ENCODE measurements around the gene CLCF1.
"Not testable (repeated sequence)": the region's sequence is repeated elsewhere in the genome, so short reads cannot be mapped to it uniquely, and the experiment has no call there.

Gene CLCF1

DNA sequence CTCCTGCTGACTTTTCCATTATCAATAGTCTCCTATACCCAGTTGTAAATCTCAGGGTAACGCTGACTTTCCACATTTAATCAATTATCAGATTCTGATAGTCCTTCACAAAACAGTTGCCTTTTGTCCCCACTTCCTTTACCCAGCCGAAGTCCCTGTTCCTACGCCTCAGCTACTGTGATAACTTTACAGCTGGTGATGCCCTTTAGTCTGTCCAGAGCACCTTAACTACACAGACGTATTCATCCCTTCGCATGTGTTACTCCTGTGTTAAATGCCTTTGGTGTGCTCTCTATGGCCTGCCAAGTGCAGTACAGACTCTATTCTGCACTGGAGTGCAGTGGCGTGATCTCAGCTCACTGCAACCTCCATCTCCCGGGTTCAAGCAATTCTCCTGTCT, 49.9 kb downstream of the CLCF1 start:
- TF ChIP-seq JUND (IDR thresholded peaks at IDR 0.05; ENCODE audit: low read depth) = no peak
- in situ Hi-C loops (cut with HindIII; ENCODE audit: low pct_unique_long_range_greater_than_20kb, low sequenced_read_pairs) = no loop called here
- DNase-seq (ENCODE audit: low read depth in 1 of 2, low spot score in 1 of 2) = no peak

DNA sequence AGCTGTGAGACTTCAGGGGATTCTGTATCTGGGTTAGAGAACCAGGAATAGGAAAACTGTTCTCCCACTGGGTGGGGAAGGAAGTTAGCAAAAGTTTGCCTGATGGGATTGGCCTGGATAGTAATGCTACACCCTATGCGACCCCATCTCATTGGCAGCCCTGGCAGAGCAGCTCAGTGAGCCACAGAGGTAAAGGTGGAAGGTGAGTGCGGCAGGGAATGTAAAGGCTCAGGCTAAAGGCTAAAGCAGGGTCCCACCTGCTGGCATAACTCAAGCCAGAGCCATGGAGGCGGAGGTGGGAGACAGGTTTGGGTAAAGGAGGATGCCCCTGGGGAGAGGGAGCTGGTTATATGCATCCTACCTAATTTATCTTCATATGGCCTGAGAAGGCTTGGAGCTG, 51.3 kb downstream of the CLCF1 start:
- no peak for TF ChIP-seq JUND (IDR thresholded peaks at IDR 0.05; ENCODE audit: low read depth)
- no peak for DNase-seq (ENCODE audit: low read depth in 1 of 2, low spot score in 1 of 2)
- in situ Hi-C loops (cut with HindIII; ENCODE audit: low pct_unique_long_range_greater_than_20kb, low sequenced_read_pairs) = no loop called here

DNA sequence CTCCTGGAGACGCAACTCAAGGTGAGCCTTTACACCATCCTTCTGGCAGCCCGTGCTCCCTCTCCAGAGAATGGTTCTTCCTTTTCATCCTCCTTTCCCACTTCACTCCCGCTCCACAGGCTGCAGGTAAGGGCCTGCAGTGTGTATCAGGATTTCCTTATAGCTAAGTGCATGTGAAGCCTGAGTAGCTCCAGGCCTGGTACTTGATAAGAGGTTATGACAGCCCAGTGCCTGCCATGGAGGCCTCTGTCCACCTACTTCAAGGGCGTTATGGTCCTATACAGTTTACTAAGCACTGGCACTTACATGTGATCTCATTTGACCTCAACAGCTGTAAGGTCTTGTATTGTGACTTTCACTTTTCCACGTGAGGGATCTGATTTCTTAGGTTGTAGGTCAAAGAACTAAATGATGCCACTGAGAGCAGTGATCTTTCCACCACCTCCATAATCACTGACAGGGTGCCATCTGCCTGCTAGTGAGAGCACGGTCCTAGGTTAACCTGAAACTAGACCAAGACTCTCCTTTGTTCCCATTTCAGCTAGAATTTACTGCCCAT, 52.0 kb downstream of the CLCF1 start:
- in situ Hi-C loops (cut with HindIII; ENCODE audit: low pct_unique_long_range_greater_than_20kb, low sequenced_read_pairs) = no loop called here
- no peak for TF ChIP-seq JUND (IDR thresholded peaks at IDR 0.05; ENCODE audit: low read depth)
- no peak for DNase-seq (ENCODE audit: low read depth in 1 of 2, low spot score in 1 of 2)

DNA sequence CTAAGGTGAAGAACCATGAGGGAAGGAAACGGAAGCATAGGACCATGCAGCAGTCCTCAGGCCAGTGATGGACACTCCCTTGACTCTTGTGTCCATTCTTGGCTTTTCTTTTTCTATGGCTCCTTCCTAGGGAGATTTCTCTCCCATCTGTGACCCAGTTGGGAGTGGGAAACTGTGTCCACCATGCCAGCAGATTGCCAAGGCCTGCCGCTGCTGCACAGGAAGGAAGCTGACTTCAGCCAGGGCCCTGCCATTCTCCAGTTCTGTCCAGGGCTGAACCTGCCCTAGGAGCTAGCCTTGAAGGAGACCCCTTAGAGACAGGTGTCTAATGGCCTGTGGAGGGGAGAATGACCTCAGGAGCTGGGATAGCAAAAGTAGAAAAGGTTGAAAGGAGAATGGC, 52.7 kb downstream of the CLCF1 start:
- in situ Hi-C loops (cut with HindIII; ENCODE audit: low pct_unique_long_range_greater_than_20kb, low sequenced_read_pairs) = no loop called here
- no peak for TF ChIP-seq JUND (IDR thresholded peaks at IDR 0.05; ENCODE audit: low read depth)
- DNase-seq (ENCODE audit: low read depth in 1 of 2, low spot score in 1 of 2) = no peak

DNA sequence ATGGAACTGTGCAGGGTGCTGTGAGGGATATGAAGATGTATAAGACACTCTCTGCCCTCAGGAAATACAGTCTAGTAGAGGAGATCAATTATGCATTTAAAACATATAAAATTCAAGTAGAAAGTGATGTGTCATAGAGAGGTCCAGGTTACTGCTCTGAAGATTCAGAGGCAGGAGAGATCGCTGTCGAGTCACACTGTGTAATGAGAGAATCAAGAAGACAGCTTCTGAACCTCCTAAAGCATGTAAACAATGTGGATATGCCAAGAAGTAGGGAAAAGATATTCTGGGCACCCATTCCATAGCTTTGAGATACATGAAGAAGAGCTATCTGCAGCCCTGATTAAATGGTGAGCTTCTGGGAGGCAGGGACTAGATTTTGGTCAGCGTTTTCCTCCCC, 53.4 kb downstream of the CLCF1 start:
- TF ChIP-seq JUND (IDR thresholded peaks at IDR 0.05; ENCODE audit: low read depth) = no peak
- no peak for DNase-seq (ENCODE audit: low read depth in 1 of 2, low spot score in 1 of 2)
- in situ Hi-C loops (cut with HindIII; ENCODE audit: low pct_unique_long_range_greater_than_20kb, low sequenced_read_pairs) = no loop called here

DNA sequence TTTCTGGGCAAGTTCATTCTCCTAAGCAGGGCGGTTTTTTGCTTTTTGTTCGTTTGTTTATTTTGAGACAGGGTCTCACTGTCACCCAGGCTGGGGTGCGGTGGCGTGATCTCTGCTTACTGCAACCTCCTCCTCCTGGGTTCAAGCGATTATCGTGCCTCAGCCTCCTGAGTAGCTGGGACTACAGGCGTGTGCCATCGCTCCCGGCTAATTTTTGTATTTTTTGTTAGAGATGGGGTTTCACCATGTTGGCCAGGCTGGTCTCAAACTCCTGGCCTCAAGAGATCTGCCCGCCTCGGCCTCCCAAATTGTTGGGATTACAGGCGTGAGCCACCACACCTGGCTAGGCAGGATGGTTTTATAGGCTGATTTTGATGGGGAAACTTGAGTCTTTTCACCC, 54.5 kb downstream of the CLCF1 start:
- in situ Hi-C loops (cut with HindIII; ENCODE audit: low pct_unique_long_range_greater_than_20kb, low sequenced_read_pairs) = not testable (repeated sequence)

DNA sequence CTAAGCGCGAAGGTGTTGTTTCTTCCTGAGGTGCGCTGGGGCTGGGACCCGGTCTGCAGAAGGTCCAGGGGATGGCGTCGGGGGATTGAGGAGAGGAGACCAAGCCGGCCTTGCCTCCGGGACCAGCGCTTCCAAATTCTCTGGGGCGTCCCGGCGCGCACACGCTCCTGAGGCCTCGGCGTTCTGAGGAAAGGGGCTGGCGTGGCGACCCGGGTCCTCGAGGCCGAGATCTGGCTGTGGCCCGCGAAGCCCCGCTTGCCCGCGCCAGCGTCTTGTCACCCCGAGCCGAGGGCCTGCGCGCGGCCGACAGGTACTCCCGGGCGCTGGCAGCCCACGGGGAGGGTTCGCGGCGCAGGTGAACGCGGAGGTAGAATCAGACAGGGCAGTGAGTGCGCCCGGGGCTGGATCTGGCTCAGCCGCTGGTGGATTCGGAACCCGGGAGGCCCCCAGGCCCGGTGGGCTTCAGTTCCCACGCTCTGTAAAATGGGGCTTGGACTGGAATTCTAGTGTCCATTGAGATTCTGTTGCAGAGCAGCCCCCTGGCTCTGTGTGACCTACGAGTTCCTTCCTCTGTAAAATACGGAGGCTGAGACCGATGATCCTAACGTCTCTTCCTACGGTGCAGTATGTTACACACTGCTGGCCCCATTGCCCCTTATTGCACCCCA, 55.4 kb downstream of the CLCF1 start:
- peak; percentile 55 to 61 for DNase-seq (ENCODE audit: low read depth in 1 of 2, low spot score in 1 of 2)
- in situ Hi-C loops (cut with HindIII; ENCODE audit: low pct_unique_long_range_greater_than_20kb, low sequenced_read_pairs) = no loop called here
- TF ChIP-seq JUND (IDR thresholded peaks at IDR 0.05; ENCODE audit: low read depth) = no peak

More for the DNA sequence above, 54.5 kb downstream of the CLCF1 start:
- not testable (repeated sequence) for DNase-seq (ENCODE audit: low read depth in 1 of 2, low spot score in 1 of 2)

DNA sequence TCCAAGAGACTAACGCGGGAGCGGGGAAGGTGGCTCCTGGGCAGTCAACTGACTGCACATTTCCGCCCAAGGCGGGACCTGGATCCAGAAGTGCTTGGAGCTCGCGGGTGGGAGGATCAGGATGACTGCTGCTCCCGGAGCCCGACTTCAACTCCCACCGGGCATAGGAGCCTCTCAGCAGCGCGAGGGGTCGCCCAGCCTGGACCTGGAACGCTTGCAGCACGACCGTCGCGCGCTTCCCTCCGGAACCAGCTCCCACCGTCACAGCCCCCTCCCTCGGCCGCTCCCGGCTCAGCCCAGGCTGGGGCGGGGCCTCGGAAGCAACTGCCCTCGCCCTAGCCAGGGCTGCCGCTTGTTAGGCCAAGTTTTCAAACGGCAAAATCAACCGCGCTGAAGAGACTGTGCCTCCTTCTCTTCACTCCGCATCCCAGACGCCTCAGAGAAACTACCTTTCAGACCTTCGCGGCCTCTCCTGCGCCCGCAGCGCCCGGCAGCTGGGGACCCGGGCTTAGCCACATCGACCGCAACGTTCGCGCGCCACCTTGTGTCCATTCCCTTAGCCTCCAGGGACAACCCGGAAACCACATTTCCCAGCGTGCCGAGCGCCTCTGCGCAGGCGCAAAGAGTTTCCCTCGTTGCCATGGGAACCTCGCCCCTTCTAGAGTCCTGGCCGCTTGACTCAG, 56.1 kb downstream of the CLCF1 start:
- peak; percentile 97 to 98 for DNase-seq (ENCODE audit: low read depth in 1 of 2, low spot score in 1 of 2)
- TF ChIP-seq JUND (IDR thresholded peaks at IDR 0.05; ENCODE audit: low read depth) = no peak
- in situ Hi-C loops (cut with HindIII; ENCODE audit: low pct_unique_long_range_greater_than_20kb, low sequenced_read_pairs) = no loop called here

DNA sequence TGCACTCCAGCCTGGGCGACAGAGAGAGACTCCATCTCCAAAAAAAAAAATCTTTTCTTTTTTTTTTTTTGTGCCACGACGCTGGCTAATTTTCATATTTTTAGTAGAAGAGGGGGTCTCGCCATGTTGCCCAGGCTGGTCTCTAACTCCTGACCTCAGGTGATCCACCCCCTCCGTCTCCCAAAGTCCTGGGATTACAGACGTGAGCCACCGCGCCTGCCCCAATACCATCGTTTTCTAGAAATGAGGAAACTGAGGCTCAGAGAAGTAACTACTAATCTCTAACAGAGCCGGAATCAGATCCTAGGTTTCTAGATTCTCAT, 56.6 kb downstream of the CLCF1 start:
- DNase-seq (ENCODE audit: low read depth in 1 of 2, low spot score in 1 of 2) = no peak
- in situ Hi-C loops (cut with HindIII; ENCODE audit: low pct_unique_long_range_greater_than_20kb, low sequenced_read_pairs) = no loop called here
- no peak for TF ChIP-seq JUND (IDR thresholded peaks at IDR 0.05; ENCODE audit: low read depth)

DNA sequence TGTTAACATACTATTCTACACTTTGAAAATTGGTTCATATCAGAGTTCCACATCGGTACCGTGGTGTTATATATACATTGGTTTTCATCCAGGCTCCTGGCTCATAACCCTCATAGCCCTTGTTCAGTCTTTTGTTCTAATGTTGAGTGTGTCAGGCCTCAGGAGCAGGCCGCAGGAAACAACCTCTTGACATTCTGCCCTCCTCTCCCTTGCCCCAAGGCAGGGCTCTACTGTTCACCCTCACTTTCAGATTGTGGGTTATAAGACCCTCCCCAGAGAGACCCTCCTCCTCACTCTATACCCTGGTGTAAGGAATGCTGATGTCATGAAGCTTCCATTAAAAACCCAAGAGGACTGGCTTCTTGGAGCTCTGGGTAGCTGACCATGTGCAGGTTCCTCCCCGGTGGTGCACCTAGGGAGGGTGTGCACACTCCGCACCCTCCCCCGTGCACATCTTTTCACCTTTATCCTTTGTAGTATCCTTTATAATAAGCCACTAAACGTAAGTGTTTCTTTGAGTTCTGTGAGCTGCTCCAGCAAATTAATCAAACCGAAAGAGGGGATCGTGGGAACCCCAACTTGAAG, 58.0 kb downstream of the CLCF1 start:
- TF ChIP-seq JUND (IDR thresholded peaks at IDR 0.05; ENCODE audit: low read depth) = no peak
- in situ Hi-C loops (cut with HindIII; ENCODE audit: low pct_unique_long_range_greater_than_20kb, low sequenced_read_pairs) = no loop called here

DNA sequence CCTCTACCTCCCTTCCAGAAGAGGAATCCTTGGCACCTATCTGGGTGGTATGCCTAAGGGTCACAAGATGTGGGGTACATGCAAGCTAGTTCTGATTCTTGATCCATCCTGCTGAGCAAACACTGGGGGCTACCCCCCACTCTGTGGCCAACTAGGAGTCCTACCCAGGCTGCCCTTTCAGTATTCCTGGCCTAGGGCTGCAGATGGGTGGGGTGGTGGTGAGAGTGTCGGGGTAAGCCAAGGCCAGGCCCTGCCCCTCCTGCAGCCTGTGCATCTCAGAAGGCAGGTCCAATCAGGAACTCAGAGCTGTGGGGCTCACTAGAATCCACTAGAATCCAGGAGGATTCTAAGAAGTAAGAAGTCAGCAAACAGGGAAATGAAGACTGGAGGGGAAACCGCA, 59.2 kb downstream of the CLCF1 start:
- no peak for DNase-seq (ENCODE audit: low read depth in 1 of 2, low spot score in 1 of 2)
- no peak for TF ChIP-seq JUND (IDR thresholded peaks at IDR 0.05; ENCODE audit: low read depth)
- in situ Hi-C loops (cut with HindIII; ENCODE audit: low pct_unique_long_range_greater_than_20kb, low sequenced_read_pairs) = no loop called here

More for the DNA sequence above, 58.0 kb downstream of the CLCF1 start:
- no peak for DNase-seq (ENCODE audit: low read depth in 1 of 2, low spot score in 1 of 2)
